HG03439 (cell line): ENCODE measurements around the gene FCN3.
A peak's percentile ranks its signal among the peaks of the same experiment; 100 is the strongest.
"Not testable (repeated sequence)": the region's sequence is repeated elsewhere in the genome, so short reads cannot be mapped to it uniquely, and the experiment has no call there.

Experiments
- ATAC-seq: cut with Tn5 transposase; IDR thresholded peaks from one replicate; pipeline ENCODE4 v1.9.1; 2021; ENCODE audit warnings: mild to moderate bottlenecking, moderate library complexity; ENCODE audit not compliant: unreplicated experiment

Gene FCN3

DNA sequence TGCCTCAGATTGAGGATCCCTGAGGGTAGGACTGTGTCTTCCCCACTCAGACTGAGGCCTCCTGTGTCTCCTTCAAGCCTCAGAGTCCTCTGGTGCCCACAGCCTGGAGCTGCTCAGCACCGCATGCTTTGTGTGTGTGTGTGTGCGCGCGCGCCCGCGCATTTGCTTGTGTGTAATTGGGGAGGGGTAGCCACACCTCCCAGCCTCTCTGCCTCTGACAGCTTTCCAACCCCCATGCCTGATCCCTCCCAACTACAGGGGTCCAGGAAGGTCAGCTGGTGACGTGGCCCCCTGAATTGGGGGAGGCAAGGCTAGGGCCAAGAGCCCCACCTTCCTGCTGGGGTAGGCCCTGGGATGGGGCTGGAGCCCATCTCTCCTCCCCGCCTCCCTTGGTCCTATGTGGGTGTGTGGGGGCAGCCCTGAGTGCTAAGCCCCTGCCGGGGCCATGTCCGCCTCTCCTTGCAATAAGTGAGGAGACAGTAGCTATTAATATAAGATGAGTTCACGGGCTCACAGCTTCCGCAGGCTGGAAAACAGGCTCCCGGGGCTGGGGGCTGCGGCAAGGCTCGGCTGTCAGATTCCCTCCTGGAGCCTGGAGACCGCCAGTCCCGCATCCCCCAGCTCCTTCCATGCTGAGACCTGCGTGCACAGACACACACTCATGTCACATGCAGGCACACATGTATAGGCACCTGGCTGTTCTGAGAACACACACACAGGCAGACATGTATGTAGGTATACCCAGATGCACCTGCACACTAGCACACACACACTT lies 24.8 kb upstream of the FCN3 start:
- ATAC-seq: no peak

GRCh38 chr1:27398405-27399149 lies 24.0 kb upstream of the FCN3 start:
- no peak for ATAC-seq

GRCh38 chr1:27397749-27398148 lies 23.1 kb upstream of the FCN3 start:
- no peak for ATAC-seq

- ATAC-seq: no peak
These were observed 22.5 kb upstream of the FCN3 start for GRCh38 chr1:27397110-27397509.

- ATAC-seq: no peak
These were observed 21.0 kb upstream of the FCN3 start for GRCh38 chr1:27395441-27396195.

DNA sequence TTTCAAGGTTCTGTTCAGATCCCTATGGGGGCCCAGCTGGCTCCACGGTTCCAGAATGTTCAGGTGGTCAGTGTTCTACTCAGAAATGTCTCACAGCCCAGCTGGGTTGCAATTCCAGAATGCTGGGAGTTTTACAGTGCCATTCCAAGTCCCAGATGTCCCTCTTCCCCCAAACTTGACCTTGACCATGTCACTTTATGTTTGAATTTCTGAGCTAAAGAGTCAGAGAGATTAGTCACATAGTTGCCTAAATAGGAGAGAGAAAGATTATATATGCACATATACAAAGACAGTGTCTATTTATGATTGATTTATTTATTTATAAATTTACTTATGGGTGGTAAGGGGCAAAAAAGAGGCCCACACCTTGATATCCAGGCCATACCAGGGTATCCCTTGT lies 20.3 kb upstream of the FCN3 start:
- no peak for ATAC-seq

DNA sequence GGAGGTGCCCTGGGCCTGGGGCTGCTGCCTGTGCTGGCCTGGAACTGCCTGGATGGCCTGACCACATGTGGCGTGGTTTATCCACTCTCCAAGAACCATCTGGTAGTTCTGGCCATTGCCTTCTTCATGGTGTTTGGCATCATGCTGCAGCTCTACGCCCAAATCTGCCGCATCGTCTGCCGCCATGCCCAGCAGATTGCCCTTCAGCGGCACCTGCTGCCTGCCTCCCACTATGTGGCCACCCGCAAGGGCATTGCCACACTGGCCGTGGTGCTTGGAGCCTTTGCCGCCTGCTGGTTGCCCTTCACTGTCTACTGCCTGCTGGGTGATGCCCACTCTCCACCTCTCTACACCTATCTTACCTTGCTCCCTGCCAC lies 19.6 kb upstream of the FCN3 start:
- no peak for ATAC-seq

DNA sequence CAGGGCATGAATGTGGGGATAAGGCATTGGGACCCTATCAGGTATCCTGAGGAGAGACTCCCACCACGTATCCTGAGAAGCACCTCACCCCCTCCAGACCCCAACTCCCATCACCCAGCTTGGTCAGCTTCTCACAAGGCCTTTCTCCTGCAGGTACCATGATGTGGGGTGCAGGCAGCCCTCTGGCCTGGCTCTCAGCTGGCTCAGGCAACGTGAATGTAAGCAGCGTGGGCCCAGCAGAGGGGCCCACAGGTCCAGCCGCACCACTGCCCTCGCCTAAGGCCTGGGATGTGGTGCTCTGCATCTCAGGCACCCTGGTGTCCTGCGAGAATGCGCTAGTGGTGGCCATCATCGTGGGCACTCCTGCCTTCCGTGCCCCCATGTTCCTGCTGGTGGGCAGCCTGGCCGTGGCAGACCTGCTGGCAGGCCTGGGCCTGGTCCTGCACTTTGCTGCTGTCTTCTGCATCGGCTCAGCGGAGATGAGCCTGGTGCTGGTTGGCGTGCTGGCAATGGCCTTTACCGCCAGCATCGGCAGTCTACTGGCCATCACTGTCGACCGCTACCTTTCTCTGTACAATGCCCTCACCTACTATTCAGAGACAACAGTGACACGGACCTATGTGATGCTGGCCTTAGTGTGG lies 19.1 kb upstream of the FCN3 start:
- ATAC-seq: no peak

DNA sequence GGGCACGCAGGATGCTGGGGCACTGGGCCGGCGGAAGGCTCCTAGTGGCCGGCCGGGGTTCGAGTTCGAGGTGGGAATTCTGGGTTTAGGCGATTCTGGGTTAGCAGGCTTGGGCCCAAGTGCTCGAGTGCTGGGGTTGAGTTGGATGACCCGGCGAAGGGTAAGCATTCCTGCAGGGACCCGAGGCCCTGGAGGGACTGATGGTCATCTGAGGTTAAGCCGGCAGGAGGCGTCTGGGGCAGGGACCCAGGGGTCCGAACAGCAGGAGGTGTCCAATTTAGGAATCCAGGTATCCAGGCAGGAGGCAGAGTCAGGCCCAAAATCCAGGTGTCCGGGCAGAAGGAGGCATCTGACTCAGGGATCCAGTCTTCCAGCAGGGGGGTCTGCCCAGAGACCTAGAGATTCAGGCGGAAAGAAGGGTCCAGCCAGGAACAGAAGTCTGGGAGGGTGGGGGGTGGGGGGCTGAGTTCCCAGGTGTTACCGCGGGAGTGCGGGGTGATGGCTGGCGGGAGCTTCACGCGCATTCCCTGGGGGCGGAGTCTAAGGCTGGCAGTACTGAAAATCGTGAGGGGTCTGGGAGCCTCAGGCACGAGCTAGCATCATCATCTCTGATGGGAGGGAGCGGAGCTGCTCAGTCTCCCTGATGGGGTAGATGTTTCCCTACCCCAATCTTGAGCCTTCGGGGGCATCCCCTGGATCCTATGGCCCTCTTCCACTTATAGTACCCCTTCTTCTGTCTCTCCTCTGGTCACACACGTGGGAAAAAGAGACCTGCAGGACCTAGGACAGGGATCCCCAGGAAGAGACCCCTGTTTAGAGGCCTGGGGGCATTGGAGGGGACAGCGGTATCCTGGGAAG lies 18.4 kb upstream of the FCN3 start:
- no peak for ATAC-seq

GRCh38 chr1:27392096-27392777 lies 17.6 kb upstream of the FCN3 start, which contains the start of gene GPR3:
Gene GPR3 (plus strand): TSS chr1:27392622. CDS start chr1:27393799, 1,177 bp downstream.
- peak; percentile 68 for ATAC-seq

- no peak for ATAC-seq
These were observed 17.0 kb upstream of the FCN3 start for GRCh38 chr1:27391511-27392095.

DNA sequence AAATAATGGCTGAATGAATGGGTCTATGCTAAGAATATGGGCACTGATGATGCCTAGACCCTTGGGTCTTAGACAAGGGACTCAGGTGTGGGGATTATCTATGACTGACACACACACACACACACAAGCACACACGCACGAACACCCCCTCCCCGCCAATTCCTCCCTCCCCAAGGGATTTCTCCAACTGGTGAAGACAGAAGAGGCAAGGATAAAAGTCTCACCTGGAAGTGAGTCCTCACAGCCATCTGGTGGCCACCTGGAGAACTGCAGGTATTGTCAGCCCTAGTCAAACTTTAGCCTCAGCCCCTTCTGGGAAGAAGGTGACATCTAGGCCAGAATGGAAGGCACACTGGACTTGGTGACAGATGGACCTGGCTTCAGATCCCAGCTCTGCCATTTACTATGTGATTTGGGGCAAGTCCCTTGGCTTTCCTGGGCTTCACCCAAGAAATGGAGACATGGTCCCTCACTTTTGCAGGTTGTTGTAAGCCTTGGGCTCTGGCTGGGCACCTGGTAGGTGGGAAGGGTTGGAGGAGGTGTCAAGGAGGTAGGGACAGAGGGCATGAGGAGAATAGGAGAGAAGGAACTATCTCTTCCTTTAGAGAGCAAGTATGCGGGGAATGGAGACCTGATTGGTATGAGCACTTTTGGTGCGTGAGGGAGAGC lies 13.8 kb upstream of the FCN3 start:
- no peak for ATAC-seq

GRCh38 chr1:27384797-27385196 lies 10.2 kb upstream of the FCN3 start:
- ATAC-seq: not testable (repeated sequence)

DNA sequence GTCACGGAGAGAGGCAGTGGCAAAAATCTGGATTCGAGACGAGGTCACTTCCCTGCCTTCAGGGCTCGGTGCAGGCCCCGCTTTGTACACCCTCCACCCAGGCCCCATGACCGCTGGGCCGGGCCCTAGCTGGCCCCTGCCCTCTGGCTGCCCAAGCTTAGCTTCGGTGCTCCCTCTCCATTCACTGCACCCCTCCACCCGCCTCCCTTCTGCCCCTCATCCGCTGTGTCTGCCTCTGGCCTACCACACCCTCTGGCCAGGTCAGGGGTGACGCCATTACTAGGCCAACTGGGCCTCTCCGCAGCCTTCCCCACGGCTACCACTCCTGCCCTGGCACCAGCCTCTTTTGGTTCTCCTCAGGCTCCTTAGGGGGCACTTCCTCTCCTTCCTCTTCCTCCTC lies 9.0 kb upstream of the FCN3 start:
- ATAC-seq: no peak

DNA sequence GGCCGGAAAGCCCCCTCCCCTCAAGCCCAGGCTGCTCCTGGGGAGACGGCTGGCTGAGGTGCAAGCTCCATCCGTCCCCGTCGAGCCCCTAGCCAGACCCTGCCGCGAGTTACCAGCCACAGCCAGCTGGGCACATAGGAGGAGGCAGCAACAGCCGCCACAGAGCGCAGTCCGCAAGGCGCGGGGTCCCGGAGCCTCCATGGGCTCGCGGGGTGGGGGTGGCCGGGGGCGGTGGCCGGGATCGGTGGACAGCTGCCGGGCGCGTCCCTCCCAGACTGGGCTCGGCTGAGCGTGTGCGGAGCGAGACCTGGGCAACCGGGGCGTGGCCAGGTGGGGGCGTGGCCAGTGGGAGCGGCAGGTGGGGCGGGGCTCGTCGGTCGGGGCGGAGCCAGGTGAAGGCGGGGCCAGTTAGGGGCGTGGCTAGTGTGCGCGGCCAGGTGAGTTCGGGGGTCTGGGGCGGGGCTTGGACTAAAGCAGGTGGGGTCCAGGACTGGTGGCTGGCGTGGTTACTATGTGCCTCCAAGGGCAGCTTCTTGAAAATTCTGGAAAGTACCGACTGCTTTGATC lies 8.5 kb upstream of the FCN3 start, which contains the start of gene CD164L2:
CD164L2 (minus strand) TSS at position 295 of the 567 bp plus-strand sequence; CDS start at position 201, 94 bp downstream.
- no peak for ATAC-seq

GRCh38 chr1:27381969-27382762 lies 7.5 kb upstream of the FCN3 start:
- ATAC-seq: no peak
